NCI-H226 (cell line): ENCODE data around the gene ATP13A5.

Experiments used
- DNase-seq: peaks from one replicate; pipeline ENCODE4 v3.0.0-alpha.2; 2015

The ATP13A5 gene

GRCh38 chr3:193378706-193379105 is at the start of gene ATP13A5:
TSS of gene ATP13A5 (minus strand) at chr3:193378753. CDS start at chr3:193378725, 28 bp downstream.
- DNase-seq, result no peak

- DNase-seq, result no peak
Measured at GRCh38 chr3:193418576-193419373, 40.2 kb upstream of the ATP13A5 start.

- DNase-seq, result no peak
Measured at GRCh38 chr3:193416629-193417028, 38.1 kb upstream of the ATP13A5 start.

- no peak for DNase-seq
Measured at GRCh38 chr3:193407688-193408087, 29.1 kb upstream of the ATP13A5 start.

- DNase-seq, result no peak
Measured at GRCh38 chr3:193407112-193407511, 28.6 kb upstream of the ATP13A5 start.

- no peak for DNase-seq
Measured at GRCh38 chr3:193403307-193403706, 24.8 kb upstream of the ATP13A5 start.

- no peak for DNase-seq
Measured at GRCh38 chr3:193400304-193400703, 21.8 kb upstream of the ATP13A5 start.

- no peak for DNase-seq
Measured at GRCh38 chr3:193396451-193397244, 18.1 kb upstream of the ATP13A5 start.

- peak; percentile 13 for DNase-seq
Measured at GRCh38 chr3:193391902-193392301, 13.3 kb upstream of the ATP13A5 start.

- no peak for DNase-seq
Measured at GRCh38 chr3:193389335-193389734, 10.8 kb upstream of the ATP13A5 start.

- DNase-seq, result no peak
Measured at GRCh38 chr3:193388361-193388760, 9.8 kb upstream of the ATP13A5 start.

- no peak for DNase-seq
Measured at GRCh38 chr3:193387596-193387995, 9.0 kb upstream of the ATP13A5 start.

- no peak for DNase-seq
Measured at GRCh38 chr3:193377591-193377990, 962 bp downstream of the ATP13A5 start.

GRCh38 chr3:193375614-193376013 is 2.9 kb downstream of the ATP13A5 start:
- DNase-seq, result no peak

GRCh38 chr3:193372783-193373182 is 5.8 kb downstream of the ATP13A5 start:
- no peak for DNase-seq

GRCh38 chr3:193367868-193368267 is 10.7 kb downstream of the ATP13A5 start:
- no peak for DNase-seq

- DNase-seq, result no peak
Measured at GRCh38 chr3:193357291-193357690, 21.3 kb downstream of the ATP13A5 start.

GRCh38 chr3:193354423-193354822 is 24.1 kb downstream of the ATP13A5 start:
- no peak for DNase-seq

GRCh38 chr3:193350744-193351143 is 27.8 kb downstream of the ATP13A5 start:
- DNase-seq, result no peak

GRCh38 chr3:193348686-193349085 is 29.9 kb downstream of the ATP13A5 start:
- no peak for DNase-seq

GRCh38 chr3:193347521-193348501 is 30.7 kb downstream of the ATP13A5 start:
- DNase-seq, result no peak

GRCh38 chr3:193346259-193346658 is 32.3 kb downstream of the ATP13A5 start:
- DNase-seq, result no peak

- DNase-seq, result no peak
Measured at GRCh38 chr3:193345431-193345830, 33.1 kb downstream of the ATP13A5 start.
